Stimulated activated CD4-positive, alpha-beta T cell treated with anti-CD3 and anti-CD28 coated beads, Interleukin-4, amount 100 ng/mL, for 24 hours (primary cell): Measurements from ENCODE around the gene PAWR.
"Not testable (repeated sequence)": the region's sequence is repeated elsewhere in the genome, so short reads cannot be mapped to it uniquely, and the experiment has no call there.

Experiments
- DNase-seq: peaks from one replicate; pipeline ENCODE4 v3.0.0-alpha.2; 2020

PAWR gene

DNA sequence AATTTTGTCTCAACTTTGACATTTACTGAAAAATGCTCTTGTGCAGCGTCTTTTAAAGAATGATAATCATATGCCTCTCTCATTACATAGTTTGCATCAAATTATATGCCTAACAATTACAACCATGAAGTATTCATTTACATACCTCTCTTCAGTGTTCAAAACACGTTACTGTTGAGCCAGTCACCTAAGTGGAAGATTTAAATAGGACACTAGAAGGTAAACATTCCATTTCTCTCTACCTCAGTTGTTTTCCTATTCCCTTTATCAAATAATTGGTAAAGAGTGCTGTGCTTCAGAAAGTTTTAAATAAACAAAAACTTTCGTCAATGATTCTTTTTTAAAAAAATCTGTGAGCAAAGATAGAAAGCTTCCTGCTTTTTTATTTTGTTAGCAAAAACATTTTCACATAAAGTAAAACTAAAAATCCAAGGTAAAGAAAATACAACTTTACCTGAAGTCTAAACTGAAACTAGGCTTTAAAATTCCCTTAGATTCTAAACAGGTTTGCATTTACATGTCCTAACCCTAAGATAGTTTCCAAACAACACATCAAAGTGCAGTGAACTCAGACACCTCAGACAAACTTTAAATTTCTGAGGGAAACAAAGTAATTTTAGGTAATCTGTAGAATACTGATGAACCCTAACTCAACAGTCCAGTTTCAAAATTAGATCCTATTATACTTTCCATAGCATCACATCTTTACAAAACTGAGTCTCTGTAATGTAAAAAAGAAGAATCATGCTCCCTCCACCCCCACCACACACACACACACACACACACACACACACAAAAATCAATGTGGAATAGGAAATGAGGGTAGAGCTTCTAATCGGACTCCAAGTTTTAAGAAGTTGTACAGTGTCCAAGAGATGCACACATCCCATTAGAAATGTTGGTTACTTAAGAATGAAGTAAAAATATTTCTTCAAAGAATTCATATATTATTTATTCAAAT, 46.2 kb downstream of the PAWR start:
- DNase-seq = no peak

DNA sequence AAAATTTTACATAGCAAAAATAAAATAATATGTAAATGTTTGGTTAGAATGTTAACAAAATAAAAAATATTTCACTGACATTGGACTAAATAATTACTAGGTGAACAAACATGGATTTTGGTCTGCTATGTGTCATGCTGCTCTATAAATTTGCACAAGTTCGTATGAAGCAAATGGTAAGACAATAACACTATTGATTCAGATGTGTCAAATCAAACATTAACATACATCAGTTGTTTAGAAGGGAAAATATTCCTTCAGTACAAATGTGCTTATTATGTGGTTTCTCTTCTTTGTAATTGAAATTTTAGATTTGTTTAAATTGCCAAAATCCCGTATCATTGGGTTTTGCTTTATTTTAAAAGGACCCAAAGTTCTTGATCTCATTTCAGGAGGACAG, 46.9 kb downstream of the PAWR start:
- DNase-seq = no peak

DNA sequence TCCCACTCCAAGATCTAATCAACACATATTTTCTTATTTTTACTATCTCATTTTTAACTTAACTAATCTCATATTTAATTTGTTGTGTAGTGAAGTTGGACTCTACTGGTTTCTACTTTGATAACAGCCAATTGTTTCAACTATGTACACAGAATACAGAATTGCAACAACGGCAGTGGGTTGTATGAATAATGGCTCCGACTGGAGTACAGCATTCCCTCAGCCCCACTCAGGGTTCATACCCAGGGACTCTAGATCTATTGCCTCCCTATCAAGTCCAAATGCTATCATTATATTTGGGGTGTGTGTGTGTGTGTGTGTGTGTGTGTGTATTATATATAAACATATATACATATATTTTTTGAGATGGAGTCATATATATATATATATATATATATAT, 52.3 kb downstream of the PAWR start:
- DNase-seq = no peak

DNA sequence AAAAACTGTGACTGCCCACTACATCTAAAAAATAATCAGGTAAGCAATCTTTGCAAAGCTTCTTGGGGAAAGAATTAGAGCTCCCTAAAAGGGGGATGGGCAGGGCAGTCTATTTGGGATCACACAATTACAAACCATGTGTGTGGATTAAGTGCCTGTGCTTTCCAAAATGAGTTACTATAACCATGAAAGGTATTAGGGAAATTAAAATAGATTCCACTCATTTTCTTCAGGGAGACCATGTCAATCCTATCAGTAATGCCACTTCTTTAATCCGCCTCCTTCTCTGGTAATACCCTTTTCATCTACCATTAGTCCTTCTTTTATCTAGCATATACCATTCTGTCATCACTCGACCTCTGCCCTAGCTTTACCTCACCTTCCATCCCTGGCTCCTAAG, 53.7 kb downstream of the PAWR start:
- DNase-seq = no peak

DNA sequence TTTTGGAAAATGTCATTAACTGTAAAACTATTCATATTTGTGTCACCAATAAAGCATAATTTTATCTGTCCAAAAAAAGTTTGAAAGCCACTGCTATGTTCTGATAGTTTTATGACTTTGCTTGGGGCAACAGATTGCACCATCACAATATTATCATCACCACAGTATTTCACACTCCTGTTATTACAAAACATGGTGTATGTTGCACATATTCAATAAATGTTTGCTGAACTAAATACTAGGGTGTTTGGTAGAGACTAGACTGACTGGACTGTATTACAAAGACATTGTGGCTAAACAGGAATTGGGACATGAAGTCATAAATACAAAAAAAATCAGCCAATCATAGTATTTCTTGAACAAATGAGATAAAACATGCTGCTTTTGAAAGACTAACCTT, 55.1 kb downstream of the PAWR start:
- DNase-seq = no peak

DNA sequence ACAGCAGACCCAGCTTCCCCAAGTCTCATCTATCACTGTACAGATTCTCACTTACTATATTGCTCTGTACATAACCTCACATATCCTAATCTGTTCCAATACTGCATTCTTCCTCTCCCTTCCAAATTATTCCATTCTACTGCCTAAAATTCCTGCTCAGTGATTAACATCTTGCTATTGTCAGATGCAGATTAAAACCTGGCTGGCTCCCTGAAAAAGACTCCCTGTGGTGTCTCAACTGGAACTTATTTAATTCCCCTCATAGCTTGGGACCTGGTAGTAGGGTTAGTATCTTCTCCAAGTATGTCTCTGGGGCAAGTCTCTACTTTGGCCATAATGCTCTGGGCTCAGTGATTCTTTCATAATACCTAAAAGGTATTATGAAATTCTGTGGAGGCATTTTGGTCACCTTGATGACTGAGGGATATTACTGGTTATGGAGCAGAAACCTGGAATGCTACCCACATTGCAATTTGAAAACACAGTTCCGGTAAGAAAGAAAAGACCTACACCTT, 55.8 kb downstream of the PAWR start:
- no peak for DNase-seq

DNA sequence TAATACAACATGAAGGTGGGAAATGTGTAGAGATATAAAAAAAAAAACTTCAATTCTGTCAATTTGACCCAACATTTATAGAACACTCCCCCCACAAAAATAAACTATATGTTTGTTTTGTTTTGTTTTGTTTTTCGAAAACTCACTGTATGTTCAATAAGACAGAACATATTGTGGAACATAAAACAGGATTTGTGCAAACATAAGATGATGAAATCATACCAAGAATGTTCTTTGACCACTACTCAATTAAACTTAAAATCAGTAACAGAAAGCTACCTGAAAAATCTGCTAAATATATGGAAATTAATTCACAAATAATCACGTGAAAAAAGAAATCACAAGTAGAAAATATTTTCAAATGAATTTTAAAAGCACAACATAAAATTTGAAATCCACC, 61.2 kb downstream of the PAWR start:
- no peak for DNase-seq

DNA sequence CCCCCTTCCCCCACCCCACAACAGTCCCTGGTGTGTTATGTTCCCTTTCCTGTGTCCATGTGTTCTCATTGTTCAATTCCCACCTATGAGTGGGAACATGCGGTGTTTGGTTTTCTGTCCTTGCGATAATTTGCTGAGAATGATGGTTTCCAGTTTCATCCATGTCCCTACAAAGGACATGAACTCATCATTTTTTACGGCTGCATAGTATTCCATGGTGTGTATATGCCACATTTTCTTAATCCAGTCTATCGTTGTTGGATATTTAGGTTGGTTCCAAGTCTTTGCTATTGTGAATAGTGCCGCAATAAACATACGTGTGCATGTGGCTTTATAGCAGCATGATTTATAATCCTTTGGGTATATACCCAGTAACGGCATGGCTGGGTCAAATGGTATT, 64.0 kb downstream of the PAWR start:
- DNase-seq = not testable (repeated sequence)

DNA sequence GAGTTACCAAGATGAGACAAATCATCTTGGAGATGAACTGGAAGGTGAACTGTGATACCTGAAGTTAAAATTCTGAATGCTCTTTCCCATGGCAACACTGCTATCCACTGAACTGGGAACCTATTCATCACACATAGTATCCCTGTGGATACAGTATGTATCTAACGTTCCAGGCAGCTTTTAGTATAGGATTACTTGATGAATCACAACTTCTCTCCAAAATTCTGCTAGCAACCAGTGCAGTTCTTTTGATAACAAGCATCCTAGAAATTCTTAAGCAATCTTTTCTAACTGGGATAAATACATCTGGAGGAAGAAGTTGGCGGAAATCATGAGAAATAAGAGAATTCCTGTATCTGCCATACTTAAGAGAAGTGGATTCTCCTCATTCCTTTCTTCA, 66.4 kb downstream of the PAWR start:
- DNase-seq = no peak

DNA sequence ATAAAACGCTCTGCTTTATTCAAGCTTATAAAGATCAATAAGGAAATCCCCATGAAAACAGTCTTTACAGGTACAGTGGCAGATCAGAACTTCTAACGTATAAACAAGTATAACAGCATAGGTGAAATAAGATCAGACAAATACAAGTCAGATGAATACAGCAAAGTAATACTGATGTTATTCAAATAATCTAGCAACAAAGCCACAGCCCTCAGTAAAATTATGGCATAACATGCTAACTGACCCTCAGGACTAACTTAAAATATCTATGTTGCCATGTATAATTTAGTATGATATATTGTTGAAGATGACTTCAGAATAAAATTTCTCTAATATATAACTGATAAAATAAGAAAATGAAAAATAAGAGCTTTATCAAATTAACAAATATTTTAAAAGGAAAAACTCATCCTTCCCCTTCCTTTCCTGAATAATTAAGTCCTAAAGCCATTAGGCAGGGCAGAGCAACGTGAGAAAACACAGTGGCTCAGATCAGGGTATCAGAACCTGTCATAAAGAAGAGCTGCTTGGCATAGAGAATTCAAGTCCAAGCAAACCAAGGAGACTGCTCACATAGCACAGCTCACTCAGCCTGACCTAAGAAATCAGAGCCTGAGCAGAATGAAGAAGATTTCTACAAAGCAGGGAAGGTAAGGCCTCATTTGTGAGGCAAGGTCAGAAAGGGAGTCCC, 70.7 kb downstream of the PAWR start:
- DNase-seq = no peak

DNA sequence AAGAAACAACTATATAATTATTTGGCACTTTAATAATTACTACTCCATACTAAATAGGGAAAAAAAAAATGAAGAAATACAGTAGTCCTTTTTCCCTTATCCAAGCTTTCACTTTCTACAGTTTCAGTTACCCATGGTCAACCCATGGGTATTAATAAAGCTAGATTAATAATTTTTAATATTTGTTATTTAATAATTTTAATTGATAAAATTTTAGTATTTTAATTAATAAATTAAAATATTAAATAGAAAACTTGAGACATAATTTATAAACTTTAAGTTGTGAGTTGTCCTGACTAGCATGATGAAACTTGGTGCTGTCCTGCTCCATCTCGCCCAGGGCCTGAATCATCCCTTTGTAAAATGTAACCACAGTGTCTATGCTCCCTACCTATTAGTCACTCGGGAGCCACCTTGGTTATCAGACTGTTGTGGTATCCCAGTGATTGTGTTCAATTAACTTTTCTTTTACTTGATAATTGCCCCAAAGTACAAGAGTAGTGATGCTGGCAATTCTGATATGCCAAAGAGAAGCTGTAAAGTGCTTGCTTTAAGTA, 71.8 kb downstream of the PAWR start:
- DNase-seq = no peak

DNA sequence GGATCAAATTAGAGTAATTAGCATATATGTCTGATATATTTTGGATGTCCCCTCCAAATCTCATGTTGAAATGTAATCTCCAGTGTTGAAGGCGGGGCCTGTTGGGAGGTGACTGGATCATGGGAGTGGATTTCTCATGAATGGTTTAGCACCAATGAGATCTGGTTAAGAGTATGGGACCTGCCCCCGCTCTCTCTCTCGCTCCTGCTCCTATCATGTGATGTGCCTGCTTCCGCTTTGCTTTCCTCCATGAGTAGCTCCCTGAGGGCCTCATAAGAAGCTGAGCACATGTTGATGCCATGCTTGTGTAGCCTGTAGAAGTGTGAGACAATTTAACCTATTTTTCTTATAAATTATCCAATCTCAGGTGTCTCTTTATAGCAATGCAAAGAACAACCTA, 73.1 kb downstream of the PAWR start:
- no peak for DNase-seq

DNA sequence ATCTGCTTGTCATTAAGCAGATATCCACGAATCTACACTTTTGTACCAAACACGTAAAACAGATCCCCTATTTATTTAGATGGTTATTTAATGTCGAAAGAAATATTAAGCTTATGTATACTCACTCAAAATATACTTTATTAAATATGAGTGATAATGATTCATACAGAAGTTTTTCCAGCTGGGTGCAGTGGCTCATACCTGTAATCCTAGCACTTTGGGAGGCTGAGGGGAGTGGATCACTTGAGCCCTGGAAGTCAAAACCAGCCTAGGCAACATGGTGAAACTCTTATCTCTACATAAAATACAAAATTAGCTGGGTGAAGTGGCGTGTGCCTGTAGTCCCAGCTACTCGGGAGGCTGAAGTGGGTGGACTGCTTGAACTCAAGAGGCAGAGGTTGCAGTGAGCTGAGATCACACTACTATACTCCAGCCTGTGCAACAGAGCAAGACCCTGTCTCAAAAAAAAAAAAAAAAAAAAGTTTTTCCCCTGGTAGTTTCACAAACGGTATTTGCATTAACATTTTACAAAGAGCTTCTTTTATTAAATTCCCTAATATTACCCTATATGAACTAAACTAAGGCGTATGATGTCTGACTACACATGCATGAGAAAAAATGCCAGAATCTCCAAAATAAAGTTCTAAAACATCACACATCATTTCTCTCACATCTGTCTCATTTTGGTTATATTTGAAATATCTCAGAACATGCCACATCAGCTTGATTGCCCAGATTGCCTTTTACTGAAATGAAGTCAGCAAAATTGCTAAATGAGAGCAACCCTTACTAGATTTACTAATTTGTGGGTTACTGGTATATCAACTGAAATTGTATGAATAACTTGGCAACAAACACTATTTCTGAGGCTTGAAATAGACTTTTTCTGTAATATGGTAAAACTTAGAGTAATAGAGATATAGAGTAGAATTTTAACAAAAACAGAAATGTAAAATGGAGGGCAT, 74.9 kb downstream of the PAWR start:
- no peak for DNase-seq

DNA sequence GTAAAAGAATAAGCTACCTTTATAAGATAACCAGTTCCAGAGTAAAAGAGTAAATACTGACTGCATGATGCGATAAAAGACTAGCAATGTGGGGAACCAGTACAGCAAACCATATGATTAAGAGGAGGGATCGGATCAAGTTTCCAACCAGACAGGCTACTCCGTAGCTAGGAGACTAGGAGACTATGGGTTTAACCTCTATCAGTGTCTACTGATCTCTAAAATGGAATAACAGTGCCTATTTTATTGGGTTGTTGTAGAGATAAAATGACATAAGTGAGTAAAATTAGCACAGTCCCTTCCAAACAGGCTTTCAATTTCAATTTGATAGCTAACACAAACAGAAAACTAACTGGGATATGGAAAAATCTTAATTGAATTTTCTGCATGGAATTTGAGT, 76.0 kb downstream of the PAWR start:
- no peak for DNase-seq

DNA sequence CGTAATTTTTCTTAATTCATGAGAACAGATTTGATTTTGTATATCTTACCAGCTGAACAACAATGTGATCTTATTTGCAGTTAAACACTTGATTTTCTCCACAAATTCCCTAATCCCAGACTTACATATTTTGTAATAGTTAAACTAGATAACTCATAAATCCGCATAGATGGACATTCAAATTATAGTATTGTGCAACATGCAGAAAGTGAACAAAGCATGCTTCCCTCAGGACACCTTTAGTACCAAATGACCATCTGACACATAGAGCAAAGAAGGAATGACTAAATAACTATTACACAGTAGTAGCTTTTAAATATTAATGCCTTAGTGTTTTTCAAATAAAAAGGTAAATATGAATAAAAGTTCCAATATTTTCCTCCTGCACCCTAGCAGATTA, 88.9 kb downstream of the PAWR start:
- no peak for DNase-seq

DNA sequence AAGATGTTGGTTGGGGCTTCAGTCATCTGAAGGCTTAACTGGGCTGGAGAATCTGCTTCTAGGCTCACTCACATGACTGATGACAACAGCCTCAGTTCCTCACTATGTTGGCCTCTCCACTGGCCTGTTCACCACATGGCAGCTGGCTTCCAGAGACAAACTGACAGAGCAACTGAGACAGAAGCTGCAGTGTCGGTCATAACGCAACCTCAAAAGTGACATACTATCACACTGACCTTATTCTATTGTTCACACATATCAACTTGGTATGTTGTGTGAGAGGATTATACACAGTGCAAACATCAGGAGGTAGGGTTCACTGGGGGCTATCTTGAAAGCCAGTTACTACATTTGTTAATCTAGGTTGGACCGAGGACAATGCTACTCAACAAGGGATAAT, 92.9 kb downstream of the PAWR start:
- no peak for DNase-seq

DNA sequence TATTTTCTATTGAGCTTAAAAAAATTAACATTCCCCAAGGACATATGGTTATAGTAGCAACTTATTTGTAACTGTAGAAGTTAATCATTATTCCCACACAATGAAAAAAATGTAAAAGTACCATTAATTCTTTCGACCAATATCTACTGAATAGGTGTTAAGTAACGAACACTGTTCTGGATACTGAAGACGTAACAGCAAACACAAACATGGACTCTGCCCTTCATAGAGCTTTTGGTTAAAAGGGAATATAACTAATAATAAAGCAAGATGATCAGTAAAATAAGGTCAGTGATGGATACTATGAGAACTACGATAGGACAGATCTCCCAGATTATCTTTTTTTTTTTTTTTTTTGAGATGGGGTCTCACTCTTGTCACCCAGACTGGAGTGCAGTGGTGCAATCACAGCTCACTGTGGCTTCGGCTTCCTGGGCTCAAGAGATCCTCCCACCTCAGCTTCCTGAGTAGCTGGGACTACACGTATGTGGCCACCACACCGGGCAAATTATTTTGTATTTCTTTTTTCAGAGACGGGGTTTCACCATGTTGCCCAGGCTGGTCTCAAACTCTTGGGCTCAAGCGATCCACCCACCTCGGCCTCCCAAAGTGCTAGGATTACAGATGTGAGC, 93.9 kb downstream of the PAWR start:
- no peak for DNase-seq

DNA sequence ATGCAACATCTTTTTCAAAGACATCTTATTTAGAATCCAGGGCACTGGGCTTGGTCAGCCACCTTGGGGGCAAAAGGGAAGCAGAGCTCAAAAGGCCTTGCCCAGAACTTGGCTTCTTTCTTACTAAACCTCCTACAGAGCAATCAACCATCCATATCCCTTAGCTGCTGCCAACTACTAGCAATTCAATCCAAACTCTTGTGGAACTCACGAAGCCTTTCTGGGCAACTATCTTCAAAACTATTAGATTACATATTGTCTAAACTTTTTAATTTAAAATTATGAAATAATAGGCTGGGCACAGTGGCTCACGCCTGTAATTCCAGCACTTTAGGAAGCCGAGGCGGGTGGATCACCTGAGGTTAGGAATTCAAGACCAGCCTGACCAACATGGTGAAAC, 95.5 kb downstream of the PAWR start:
- DNase-seq = no peak

DNA sequence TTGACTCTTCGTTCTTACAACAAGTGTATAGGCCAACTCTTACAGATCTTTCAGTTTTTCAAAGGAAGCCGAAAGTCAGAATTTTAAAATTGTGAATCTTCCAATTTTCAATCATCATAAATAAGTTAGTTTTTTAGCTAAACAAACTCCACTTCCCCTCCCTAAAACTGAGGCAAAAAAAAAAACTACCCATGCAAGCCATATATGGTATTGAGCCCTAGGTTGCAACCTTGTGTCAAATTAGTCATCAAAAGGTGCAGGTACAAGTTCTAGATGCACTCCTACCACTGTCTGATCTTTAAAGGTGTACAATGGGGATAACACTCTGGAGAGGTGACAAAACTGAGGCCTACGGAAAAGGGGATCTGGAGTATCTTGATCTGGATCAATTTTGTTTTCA, 97.9 kb downstream of the PAWR start:
- no peak for DNase-seq

DNA sequence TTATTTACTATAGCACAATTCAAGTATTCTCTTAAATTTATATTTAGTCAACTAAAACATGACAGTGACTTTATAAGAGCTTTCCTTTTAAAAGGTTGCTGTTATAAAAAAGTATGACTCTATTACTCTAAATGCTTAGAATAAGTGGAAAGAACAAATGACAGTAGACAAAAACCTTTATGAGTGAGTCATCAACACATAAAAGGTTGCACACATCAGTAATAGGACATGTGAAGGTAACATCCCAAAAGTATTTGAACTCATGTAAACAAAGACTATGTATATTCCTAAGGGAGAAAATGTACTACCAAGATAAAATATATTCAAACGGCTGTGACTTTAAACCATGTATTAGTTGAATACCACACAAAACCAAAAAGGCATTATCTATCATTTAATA, 98.8 kb downstream of the PAWR start:
- DNase-seq = no peak

DNA sequence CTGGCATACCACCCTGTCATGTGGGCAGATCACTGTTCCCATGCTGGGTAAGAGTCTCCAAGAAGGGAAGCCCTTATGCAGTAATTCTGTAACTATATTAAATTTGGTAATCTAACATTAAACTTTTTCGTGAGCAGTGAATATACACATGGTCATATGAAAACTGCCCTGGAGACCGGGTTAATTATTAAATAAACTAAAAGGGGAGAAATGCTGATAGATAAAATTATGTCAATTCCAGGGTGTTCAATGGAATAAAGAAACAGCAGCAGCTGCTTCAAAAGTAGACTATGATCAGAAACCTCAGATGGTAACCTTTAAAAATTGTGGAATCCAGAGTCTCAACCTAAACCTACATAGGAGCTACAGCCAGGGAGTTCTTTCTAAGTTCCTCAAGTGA, 100.0 kb downstream of the PAWR start:
- DNase-seq = no peak

DNA sequence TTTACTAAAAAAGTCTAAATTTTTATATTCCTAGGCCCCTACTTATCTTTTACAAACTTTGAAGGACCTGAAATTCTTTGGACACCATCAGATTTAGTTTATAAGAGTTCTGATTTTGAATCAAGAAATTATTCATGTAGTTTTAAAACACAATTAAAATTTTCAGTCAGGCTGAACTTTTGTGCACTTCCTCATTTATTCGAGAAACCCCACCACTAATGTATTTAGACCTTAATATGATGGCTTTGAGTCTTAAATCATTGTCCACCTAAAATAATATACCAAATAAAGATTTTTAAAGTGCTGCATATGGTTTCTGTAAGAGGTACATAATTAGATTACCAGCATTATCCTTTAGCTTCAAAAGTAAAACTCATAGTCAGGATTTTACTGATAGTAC, 103.4 kb downstream of the PAWR start:
- no peak for DNase-seq
